ENCODE data around the gene NIPAL1. TPM values are rescaled to one million over a fixed set of nuclear protein-coding genes. Genes with fewer than 3 reads are reported as not detected.
A peak's percentile ranks its signal among the peaks of the same experiment; 100 is the strongest.

The NIPAL1 gene
- total and polyA plus RNA-seq, 7 experiments from 2014 or later = 0.45 to 3.3 (median 1.2) TPM; not detected in 1

GRCh38 chr4:48079972-48080391 is 63.4 kb downstream of the NIPAL1 start:
- POLR2A ChIA-PET = no interaction called here
- no peaks in the 10 kb centered on the region for H3K27me3 Mint-ChIP-seq
- peaks cover 11 to 62% (median 32%) of the 10 kb centered on the region in 7 donors for H3K4me1 Mint-ChIP-seq
- DNase-seq (no peak), ATAC-seq (no peak)
- H3K27ac Mint-ChIP-seq = peak overlapping the region in 4 of 9 donors; percentile 40 to 74 (median 60)
- no peaks in the 10 kb centered on the region for H3K9me3 ChIP-seq (ENCODE audit: control insufficient read depth in 2 of 3, low read length in 3 of 3)
- H3K36me3 ChIP-seq (ENCODE audit: control insufficient read depth in 2 of 3, insufficient read depth in 3 of 3, low read length in 3 of 3) = peaks cover 0 to 66% (median 6%) of the 10 kb centered on the region in 3 experiments
- peaks cover 9 to 62% (median 39%) of the 10 kb centered on the region in 5 donors for H3K36me3 Mint-ChIP-seq
- intact Hi-C loops (cut with micrococcal nuclease) = loop anchor here in 1 of 2 donors (10.0 kb wide), 1 partner anchor 395 kb away; no protein-coding TSS in a partner anchor
- H3K27ac ChIP-seq (ENCODE audit: low read depth, low read length) = no peak overlapping the region
- H3K4me1 ChIP-seq (ENCODE audit: control insufficient read depth in 2 of 2, insufficient read depth in 2 of 2, low read length in 2 of 2) = no peaks in the 10 kb centered on the region
- H3K27me3 ChIP-seq (ENCODE audit: control insufficient read depth in 2 of 2, insufficient read depth in 2 of 2, low read length in 2 of 2) = no peaks in the 10 kb centered on the region
- no peak overlapping the region for H3K4me3 ChIP-seq (ENCODE audit: low read length)
- CTCF ChIA-PET = no interaction called here
- peak overlapping the region in 1 of 10 donors; percentile 45 for H3K4me3 Mint-ChIP-seq
- H3K9me3 Mint-ChIP-seq = peaks cover 0 to 2% (median 0%) of the 10 kb centered on the region in 11 donors

DNA sequence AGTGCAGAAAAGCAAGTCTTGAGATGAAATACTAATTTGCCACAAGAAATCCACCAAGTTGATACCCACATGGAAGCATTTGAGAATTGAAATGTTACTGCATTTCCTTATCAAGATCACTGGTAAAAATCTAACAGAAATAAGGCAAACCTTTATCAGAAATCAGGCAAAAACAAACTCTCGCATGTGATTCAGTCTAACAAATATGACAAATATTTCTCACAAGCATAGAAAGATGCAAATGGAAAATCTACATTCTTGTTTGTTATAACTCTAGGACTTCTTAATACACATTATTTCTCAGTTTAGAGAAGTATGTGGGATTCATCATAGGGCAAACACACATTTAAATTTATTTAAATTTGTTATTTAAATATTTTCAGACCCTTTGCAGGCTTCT is 64.6 kb downstream of the NIPAL1 start:
- no peaks in the 10 kb centered on the region for H3K27me3 ChIP-seq (ENCODE audit: control insufficient read depth in 2 of 2, insufficient read depth in 2 of 2, low read length in 2 of 2)
- no peaks in the 10 kb centered on the region for H3K4me1 ChIP-seq (ENCODE audit: control insufficient read depth in 2 of 2, insufficient read depth in 2 of 2, low read length in 2 of 2)
- intact Hi-C loops (cut with micrococcal nuclease) = loop anchor here in 1 of 2 donors (10.0 kb wide), 1 partner anchor 396 kb away; no protein-coding TSS in a partner anchor
- CTCF ChIA-PET = no interaction called here
- POLR2A ChIA-PET = no interaction called here
- no peak for ATAC-seq
- Mint-ChIP-seq H3K9me3 (peaks cover 0 to 2% (median 0%) of the 10 kb centered on the region in 11 donors), H3K27me3 (no peaks in the 10 kb centered on the region), H3K4me1 (peaks cover 11 to 70% (median 32%) of the 10 kb centered on the region in 7 donors), H3K4me3 (no peak overlapping the region), H3K36me3 (peaks cover 16 to 69% (median 45%) of the 10 kb centered on the region in 5 donors), H3K27ac (peak overlapping the region in 4 of 9 donors; percentile 9 to 78 (median 30))
- H3K27ac ChIP-seq (ENCODE audit: low read depth, low read length) = no peak overlapping the region
- no peak for DNase-seq
- no peaks in the 10 kb centered on the region for H3K9me3 ChIP-seq (ENCODE audit: control insufficient read depth in 2 of 3, low read length in 3 of 3)
- peaks cover 0 to 66% (median 6%) of the 10 kb centered on the region in 3 experiments for H3K36me3 ChIP-seq (ENCODE audit: control insufficient read depth in 2 of 3, insufficient read depth in 3 of 3, low read length in 3 of 3)
- H3K4me3 ChIP-seq (ENCODE audit: low read length) = no peak overlapping the region

DNA sequence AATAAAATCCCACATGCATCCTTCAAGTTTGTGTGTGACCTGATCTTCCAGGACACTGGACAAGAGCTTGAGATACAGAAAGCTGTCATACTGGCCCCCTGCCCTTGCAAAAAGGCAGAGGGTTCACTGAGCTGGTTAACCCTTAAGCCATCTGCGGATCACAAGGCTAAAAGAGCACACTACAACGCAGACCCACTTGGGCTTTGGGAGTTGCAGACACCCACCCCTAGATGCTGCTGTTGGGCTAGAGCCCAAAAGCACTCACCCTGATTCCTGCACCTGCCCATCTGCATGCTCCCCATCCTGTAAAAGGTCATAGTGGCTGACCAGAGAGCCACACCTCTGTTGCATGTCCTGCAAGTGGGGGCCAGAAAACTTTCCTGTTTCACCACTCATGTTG is 66.4 kb downstream of the NIPAL1 start:
- H3K4me3 Mint-ChIP-seq = no peak overlapping the region
- peaks cover 21 to 65% (median 43%) of the 10 kb centered on the region in 5 donors for H3K36me3 Mint-ChIP-seq
- no peaks in the 10 kb centered on the region for H3K27me3 ChIP-seq (ENCODE audit: control insufficient read depth in 2 of 2, insufficient read depth in 2 of 2, low read length in 2 of 2)
- CTCF ChIA-PET = interaction anchor here (1.4 to 1.8 kb wide), 2 partner anchors 51 to 61 kb away, joined by 3 to 5 read pairs; no protein-coding TSS in a partner anchor
- no peak overlapping the region for H3K27ac ChIP-seq (ENCODE audit: low read depth, low read length)
- ATAC-seq = no peak
- H3K36me3 ChIP-seq (ENCODE audit: control insufficient read depth in 2 of 3, insufficient read depth in 3 of 3, low read length in 3 of 3) = peaks cover 0 to 60% (median 6%) of the 10 kb centered on the region in 3 experiments
- no peaks in the 10 kb centered on the region for H3K4me1 ChIP-seq (ENCODE audit: control insufficient read depth in 2 of 2, insufficient read depth in 2 of 2, low read length in 2 of 2)
- no peak for DNase-seq
- peaks cover 0 to 2% (median 0%) of the 10 kb centered on the region in 11 donors for H3K9me3 Mint-ChIP-seq
- no peaks in the 10 kb centered on the region for H3K9me3 ChIP-seq (ENCODE audit: control insufficient read depth in 2 of 3, low read length in 3 of 3)
- POLR2A ChIA-PET = no interaction called here
- H3K27ac Mint-ChIP-seq = peak overlapping the region in 4 of 9 donors; percentile 32 to 78 (median 54)
- intact Hi-C loops (cut with micrococcal nuclease) = loop anchor here in 1 of 2 donors (10.0 kb wide), 1 partner anchor 398 kb away; no protein-coding TSS in a partner anchor
- peaks cover 11 to 64% (median 32%) of the 10 kb centered on the region in 7 donors for H3K4me1 Mint-ChIP-seq
- no peaks in the 10 kb centered on the region for H3K27me3 Mint-ChIP-seq
- H3K4me3 ChIP-seq (ENCODE audit: low read length) = no peak overlapping the region

- H3K4me3 ChIP-seq (ENCODE audit: low read length) = no peak overlapping the region
- intact Hi-C loops (cut with micrococcal nuclease) = loop anchor here (2.0 to 10.0 kb wide), 7 partner anchors 23 to 417 kb away; partner anchors contain the start of genes CNGA1 (in 1 of the 2), NFXL1 (in 1 of the 2) and NIPAL1 (in 1 of the 2)
- H3K36me3 Mint-ChIP-seq = peaks cover 17 to 43% (median 29%) of the 10 kb centered on the region in 5 donors
- POLR2A ChIA-PET = interaction anchor here (0.6 kb wide), 1 partner anchor 54 kb away, joined by 3 read pairs; no protein-coding TSS in a partner anchor
- CTCF ChIA-PET = interaction anchor here (0.6 to 5.0 kb wide), 3 partner anchors 45 to 79 kb away, joined by 3 to 30 read pairs (median 3); no protein-coding TSS in a partner anchor
- H3K9me3 Mint-ChIP-seq = no peaks in the 10 kb centered on the region
- no peaks in the 10 kb centered on the region for H3K4me1 ChIP-seq (ENCODE audit: control insufficient read depth in 2 of 2, insufficient read depth in 2 of 2, low read length in 2 of 2)
- H3K36me3 ChIP-seq (ENCODE audit: control insufficient read depth in 2 of 3, insufficient read depth in 3 of 3, low read length in 3 of 3) = peaks cover 0 to 69% (median 20%) of the 10 kb centered on the region in 3 experiments
- no peaks in the 10 kb centered on the region for H3K9me3 ChIP-seq (ENCODE audit: control insufficient read depth in 2 of 3, low read length in 3 of 3)
- no peak overlapping the region for H3K4me3 Mint-ChIP-seq
- H3K27ac ChIP-seq (ENCODE audit: low read depth, low read length) = no peak overlapping the region
- ATAC-seq (no peak), DNase-seq (no peak)
- no peaks in the 10 kb centered on the region for H3K27me3 ChIP-seq (ENCODE audit: control insufficient read depth in 2 of 2, insufficient read depth in 2 of 2, low read length in 2 of 2)
- no peaks in the 10 kb centered on the region for H3K27me3 Mint-ChIP-seq
- peak overlapping the region in 4 of 9 donors; percentile 36 to 78 (median 56) for H3K27ac Mint-ChIP-seq
- H3K4me1 Mint-ChIP-seq = peaks cover 0 to 40% (median 14%) of the 10 kb centered on the region in 7 donors
Measured at GRCh38 chr4:48085821-48086589, 69.4 kb downstream of the NIPAL1 start.

Other genes with a start within 250 kb of the NIPAL1 start
- under 1 TPM in 2 of 5 experiments, not detected in 3; 0.08 to 0.19 TPM for gene CORIN, start 178.7 kb upstream of the NIPAL1 start, total RNA-seq
- under 1 TPM in 1 of 2 donors, not detected in 1; 0.07 TPM for gene CORIN, start 178.7 kb upstream of the NIPAL1 start, polyA plus RNA-seq
- gene NFXL1, start 102.2 kb upstream of the NIPAL1 start, total RNA-seq = 10 to 100 TPM; 10.4 to 19.3 (median 13.2) TPM
- 10 to 100 TPM in 1 of 2 donors, 1 to 10 TPM in 1; 9.5 to 10.9 TPM for gene NFXL1, start 102.2 kb upstream of the NIPAL1 start, polyA plus RNA-seq
- gene CNGA1, start 91 bp upstream of the NIPAL1 start, total RNA-seq = not detected
- under 1 TPM in 1 of 2 donors, not detected in 1; 0.49 TPM for gene CNGA1, start 91 bp upstream of the NIPAL1 start, polyA plus RNA-seq
- gene TXK, start 117.5 kb downstream of the NIPAL1 start, total RNA-seq = 100 to 1,000 TPM in 4 of 5 experiments, 10 to 100 TPM in 1; 35.5 to 128 (median 117) TPM
- 10 to 100 TPM; 56.6 to 80.9 TPM for gene TXK, start 117.5 kb downstream of the NIPAL1 start, polyA plus RNA-seq